B cell (primary cell): Measurements from ENCODE around the gene PCDHGA9.
"Not testable (repeated sequence)": the region's sequence is repeated elsewhere in the genome, so short reads cannot be mapped to it uniquely, and the experiment has no call there.

Experiments used
- CTCF ChIP-seq: fragments of 200-600 bp; IDR thresholded peaks from one replicate; pipeline ENCODE4 v1.8.0; 2022; ENCODE audit warnings: antibody characterized with exemption, mild to moderate bottlenecking
- EZH2 ChIP-seq: IDR thresholded peaks from 2 replicates; pipeline ENCODE4 v1.6.1; 2012; ENCODE audit warnings: borderline replicate concordance, low read depth, mild to moderate bottlenecking, moderate library complexity, low read length; ENCODE audit not compliant: insufficient read depth, poor library complexity, severe bottlenecking

- TF ChIP-seq EZH2, CTCF: not testable (repeated sequence)
These were observed 8.0 kb upstream of the PCDHGA9 start for GRCh38 chr5:141394401-141395187.
